Brain microvascular endothelial cell (primary cell): ENCODE data around the gene CHST10.

ENCODE experiments used
- DNase-seq: peaks from one replicate; pipeline ENCODE4 v3.0.0-alpha.2; 2020
- H3K27ac ChIP-seq: fragments of 250-450 bp; sonication (Bioruptor Pico); 2 replicates; pipeline ENCODE4 v1.5.1; 2020; ENCODE audit warnings: mild to moderate bottlenecking, moderate library complexity
- H3K27me3 ChIP-seq: fragments of 250-450 bp; sonication (Bioruptor Pico); replicated peaks from 2 replicates; pipeline ENCODE4 v1.5.1; 2020; ENCODE audit warnings: mild to moderate bottlenecking
- H3K36me3 ChIP-seq: fragments of 250-450 bp; sonication (Bioruptor Pico); replicated peaks from 2 replicates; pipeline ENCODE4 v1.5.1; 2020; ENCODE audit warnings: mild to moderate bottlenecking
- H3K4me3 ChIP-seq: 2 replicates; pipeline ENCODE4 v1.5.1; 2011; ENCODE audit warnings: low read depth, mild to moderate bottlenecking, control low read depth, low read length, moderate library complexity
- CTCF ChIP-seq: IDR thresholded peaks from 2 replicates; pipeline ENCODE4 v1.5.1; 2011; ENCODE audit warnings: low read depth, mild to moderate bottlenecking, moderate library complexity, low read length, control low read depth, inconsistent platforms; ENCODE audit errors: missing control alignments
- in situ Hi-C: cut with HindIII; loops from 2 replicates; pipeline ENCODE4 v1.10.0; 2017; ENCODE audit warnings: low sequenced_read_pairs, low pct_ligation_motif_present

Gene CHST10

GRCh38 chr2:100395532-100396350, 21.7 kb downstream of the CHST10 start:
- in situ Hi-C loops = loop anchor here (25.0 kb wide), 1 partner anchor 133 kb away; no protein-coding TSS in a partner anchor
- no peak for DNase-seq
- Histone ChIP-seq H3K27ac (no peak overlapping the region), H3K27me3 (no peaks in the 10 kb centered on the region), H3K36me3 (no peaks in the 10 kb centered on the region), H3K4me3 (no peak overlapping the region)
- no peak for TF ChIP-seq CTCF

GRCh38 chr2:100394111-100394641, 23.3 kb downstream of the CHST10 start:
- H3K4me3 ChIP-seq = no peak overlapping the region
- no peak overlapping the region for H3K27ac ChIP-seq
- TF ChIP-seq CTCF = no peak
- DNase-seq = no peak
- no peaks in the 10 kb centered on the region for H3K36me3 ChIP-seq
- in situ Hi-C loops = loop anchor here (25.0 kb wide), 1 partner anchor 132 kb away; no protein-coding TSS in a partner anchor
- H3K27me3 ChIP-seq = no peaks in the 10 kb centered on the region

GRCh38 chr2:100393362-100393761, 24.1 kb downstream of the CHST10 start:
- no peak for DNase-seq
- H3K27me3 ChIP-seq = no peaks in the 10 kb centered on the region
- no peaks in the 10 kb centered on the region for H3K36me3 ChIP-seq
- no peak overlapping the region for H3K4me3 ChIP-seq
- no peak for TF ChIP-seq CTCF
- in situ Hi-C loops = loop anchor here (25.0 kb wide), 1 partner anchor 131 kb away; no protein-coding TSS in a partner anchor
- no peak overlapping the region for H3K27ac ChIP-seq

- DNase-seq = no peak
- Histone ChIP-seq H3K36me3 (no peaks in the 10 kb centered on the region), H3K4me3 (no peak overlapping the region), H3K27me3 (no peaks in the 10 kb centered on the region), H3K27ac (no peak overlapping the region)
- no peak for TF ChIP-seq CTCF
- in situ Hi-C loops = loop anchor here (25.0 kb wide), 1 partner anchor 130 kb away; no protein-coding TSS in a partner anchor
These were observed 24.8 kb downstream of the CHST10 start for GRCh38 chr2:100392715-100393114.

- in situ Hi-C loops = loop anchor here (25.0 kb wide), 1 partner anchor 130 kb away; no protein-coding TSS in a partner anchor
- no peak overlapping the region for H3K27ac ChIP-seq
- no peak overlapping the region for H3K4me3 ChIP-seq
- no peak for DNase-seq
- TF ChIP-seq CTCF = no peak
- H3K36me3 ChIP-seq = no peaks in the 10 kb centered on the region
- no peaks in the 10 kb centered on the region for H3K27me3 ChIP-seq
These were observed 25.5 kb downstream of the CHST10 start for GRCh38 chr2:100391735-100392515.
